Measurements from ENCODE around the gene RRP1. TPM values are rescaled to one million over a fixed set of nuclear protein-coding genes. Genes with fewer than 3 reads are reported as not detected.
A peak's percentile ranks its signal among the peaks of the same experiment; 100 is the strongest.

Gene RRP1
- total RNA-seq, 1 donor = 16.8 TPM

- no peak overlapping the region for H3K4me3 ChIP-seq (ENCODE audit: low read depth, low read length)
- TF ChIP-seq CTCF (IDR thresholded peaks at IDR 0.05; ENCODE audit: insufficient read depth, low read depth, low read length) = no peak
- no peak for DNase-seq (ENCODE audit: low read depth)
Observed at GRCh38 chr21:43811262-43812105, 22.1 kb downstream of the RRP1 start.

DNA sequence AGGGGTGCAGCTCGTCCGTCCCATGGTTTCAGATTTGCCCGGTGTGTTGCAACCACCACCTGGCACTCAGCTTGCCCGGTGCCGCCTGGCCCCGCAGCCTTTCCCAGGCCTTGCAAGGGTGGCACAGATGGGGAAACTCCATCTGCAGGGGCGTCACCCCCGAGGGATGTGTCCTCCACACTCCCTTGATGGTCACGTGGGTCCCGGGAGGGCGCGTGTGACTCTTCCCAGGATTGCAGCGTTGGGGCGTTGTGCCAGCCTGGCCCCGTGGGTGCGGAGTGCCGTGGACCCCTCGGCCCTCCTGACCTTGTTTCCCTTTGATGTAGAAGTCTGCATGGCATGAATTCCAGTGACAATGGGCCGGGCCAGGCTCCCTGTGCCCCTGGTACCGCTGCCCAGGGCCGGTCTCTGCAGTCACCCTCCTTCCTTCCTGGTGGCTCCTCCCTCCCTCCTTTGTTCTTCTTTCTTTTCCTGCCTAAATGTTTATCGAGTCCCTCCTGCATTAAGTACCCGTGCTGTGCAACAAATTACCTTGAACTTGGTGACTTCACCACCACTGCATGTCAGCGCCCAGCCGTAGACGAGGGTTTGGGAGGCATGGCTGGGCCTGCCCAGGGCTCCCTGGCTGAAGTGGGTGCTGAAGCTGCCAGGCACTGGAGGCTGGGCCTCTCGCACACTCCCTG, 22.9 kb downstream of the RRP1 start:
- no peak for TF ChIP-seq CTCF (IDR thresholded peaks at IDR 0.05; ENCODE audit: insufficient read depth, low read depth, low read length)
- H3K4me3 ChIP-seq (ENCODE audit: low read depth, low read length) = no peak overlapping the region
- peak; percentile 10 for DNase-seq (ENCODE audit: low read depth)

GRCh38 chr21:43812957-43813655, 23.7 kb downstream of the RRP1 start:
- DNase-seq (ENCODE audit: low read depth) = no peak
- no peak for TF ChIP-seq CTCF (IDR thresholded peaks at IDR 0.05; ENCODE audit: insufficient read depth, low read depth, low read length)
- no peak overlapping the region for H3K4me3 ChIP-seq (ENCODE audit: low read depth, low read length)

DNA sequence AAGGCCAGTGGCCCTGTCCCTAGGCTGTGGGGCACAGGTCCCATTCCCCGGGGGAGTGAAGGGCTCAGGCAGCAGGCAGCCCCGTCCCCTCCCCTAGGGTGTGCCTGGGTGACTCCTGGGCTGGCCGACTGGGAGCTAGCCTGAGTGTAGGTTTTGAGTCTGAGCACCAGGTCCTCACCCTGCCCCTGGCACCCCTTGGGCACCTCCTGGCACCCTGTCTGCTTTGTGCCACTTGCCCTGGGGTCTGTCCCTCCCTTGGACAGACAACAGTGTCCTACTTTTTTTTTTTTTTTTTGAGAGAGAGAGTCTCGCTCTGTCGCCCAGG, 24.2 kb downstream of the RRP1 start:
- no peak for TF ChIP-seq CTCF (IDR thresholded peaks at IDR 0.05; ENCODE audit: insufficient read depth, low read depth, low read length)
- H3K4me3 ChIP-seq (ENCODE audit: low read depth, low read length) = no peak overlapping the region
- no peak for DNase-seq (ENCODE audit: low read depth)

DNA sequence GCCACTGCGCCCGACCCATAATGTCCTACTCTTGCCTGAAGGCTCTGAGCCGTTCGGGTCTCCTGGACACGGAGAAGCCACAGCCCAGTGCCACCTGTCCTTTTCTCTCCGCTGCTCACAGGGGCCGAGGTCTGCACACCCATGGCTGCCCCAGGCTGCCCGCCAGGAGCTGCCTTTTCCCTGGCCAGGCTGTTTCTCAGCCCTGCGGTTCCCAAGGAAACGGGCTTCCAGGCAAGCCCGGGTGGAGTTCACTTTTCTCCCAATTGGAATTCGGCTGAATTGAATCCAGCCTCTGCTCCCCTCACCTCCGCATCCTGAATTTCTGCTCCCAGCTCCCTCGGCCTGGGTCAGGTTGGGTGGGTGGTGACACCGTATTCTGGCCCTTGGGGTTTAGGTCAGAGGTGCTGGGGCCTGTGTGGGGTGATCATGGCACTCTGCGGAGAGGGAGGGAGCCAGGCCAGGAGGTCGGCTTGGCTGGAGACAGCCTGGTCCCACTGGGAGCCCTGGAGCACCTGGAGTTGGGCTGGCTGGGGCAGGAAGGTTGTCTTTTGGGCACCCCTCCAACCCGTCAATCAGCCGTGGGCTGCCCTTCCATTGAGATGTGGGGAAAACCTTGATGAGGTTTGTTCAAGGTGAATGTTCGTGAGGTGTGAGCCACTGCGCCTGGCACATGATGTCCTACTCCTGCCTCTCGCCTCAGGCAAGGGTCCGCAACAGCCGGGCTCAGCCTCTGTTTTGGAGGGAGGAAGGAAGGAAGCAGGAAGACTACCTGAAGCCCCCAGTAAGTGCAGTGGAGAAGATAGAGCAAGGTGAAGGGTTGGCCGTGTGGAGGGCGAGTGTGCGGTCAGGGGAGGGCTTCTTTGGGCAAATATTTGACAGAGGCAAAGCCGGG, 25.1 kb downstream of the RRP1 start:
- no peak overlapping the region for H3K4me3 ChIP-seq (ENCODE audit: low read depth, low read length)
- no peak for TF ChIP-seq CTCF (IDR thresholded peaks at IDR 0.05; ENCODE audit: insufficient read depth, low read depth, low read length)
- DNase-seq (ENCODE audit: low read depth) = no peak

GRCh38 chr21:43815107-43815613, 25.8 kb downstream of the RRP1 start:
- no peak for DNase-seq (ENCODE audit: low read depth)
- no peak for TF ChIP-seq CTCF (IDR thresholded peaks at IDR 0.05; ENCODE audit: insufficient read depth, low read depth, low read length)
- H3K4me3 ChIP-seq (ENCODE audit: low read depth, low read length) = no peak overlapping the region

All from fibroblast of villous mesenchyme (primary cell).